Esophagus muscularis mucosa (tissue), 4 donors: Measurements from ENCODE around the gene LUC7L2. TPM values are rescaled to one million over a fixed set of nuclear protein-coding genes. Genes with fewer than 3 reads are reported as not detected.

Source experiments
- DNase-seq: peaks from one replicate; pipeline ENCODE4 v3.0.0-alpha.2; 2017; ENCODE audit errors: extremely low spot score
- H3K27ac ChIP-seq, 4 donors: fragments of 200-600 bp; sonication (generic); replicated peaks in 1 of 4; 1 replicate in 3 of 4; 2 replicates in 1 of 4; pipeline ENCODE4 v1.5.1; 2016 to 2019; ENCODE audit warnings: mild to moderate bottlenecking in 1 of 4
- H3K27me3 ChIP-seq, 4 donors: fragments of 200-600 bp; sonication (generic); one replicate each; pipeline versions ENCODE4 v1.5.1 to v1.6.0; 2016 to 2019
- H3K36me3 ChIP-seq, 4 donors: fragments of 200-600 bp; sonication (generic); one replicate each; pipeline ENCODE4 v1.5.1; 2016 to 2019
- H3K4me1 ChIP-seq, 4 donors: fragments of 200-600 bp; sonication (generic); one replicate each; pipeline ENCODE4 v1.5.1; 2016 to 2019
- H3K4me3 ChIP-seq, 4 donors: fragments of 200-600 bp; sonication (generic); 1 replicate in 2 of 4; 2 replicates in 2 of 4; pipeline ENCODE4 v1.5.1; 2016 to 2019; ENCODE audit warnings: mild to moderate bottlenecking in 4 of 4, moderate library complexity in 1 of 4
- H3K9me3 ChIP-seq, 4 donors: fragments of 200-600 bp; sonication (generic); 1 replicate in 3 of 4; 2 replicates in 1 of 4; pipeline ENCODE4 v1.5.1; 2016 to 2019
- CTCF ChIP-seq, 3 experiments: fragments of 200-600 bp in 2 of 3; fragments of 450-650 bp in 1 of 3; sonication (generic) in 2 of 3; IDR thresholded peaks; one replicate each; pipeline ENCODE4 v1.5.1; 2017 to 2019; ENCODE audit warnings: antibody characterized with exemption in 3 of 3, mild to moderate bottlenecking in 2 of 3, moderate library complexity in 1 of 3
- EP300 ChIP-seq: sonication (generic); formaldehyde crosslinking; IDR thresholded peaks from one replicate; pipeline ENCODE4 v1.6.1; 2017; ENCODE audit warnings: antibody characterized with exemption
- POLR2A ChIP-seq: fragments of 450-650 bp; IDR thresholded peaks from one replicate; pipeline ENCODE4 v1.6.1; 2017; ENCODE audit warnings: antibody characterized with exemption, moderate library complexity, mild to moderate bottlenecking, low read depth
- POLR2AphosphoS5 ChIP-seq, 2 donors: sonication (generic); formaldehyde crosslinking; IDR thresholded peaks; one replicate each; pipeline ENCODE4 v1.6.1; 2017; ENCODE audit warnings: antibody characterized with exemption in 2 of 2
- WGBS: methylation state at CpG from one replicate; pipeline ENCODE4 v1.1.5; 2018; 5-methylcytosine and 5-hydroxymethylcytosine counted together
- intact Hi-C: fragments of 100-400 bp; cut with DNase I; formaldehyde crosslinking; loops from one replicate; pipeline ENCODE4 v1.15.1; 2023
- total RNA-seq, 4 donors: library from RNA; depleted of rRNA; stranded (reverse); fragments of >200 nt; gene quantifications; one replicate each; pipeline versions ENCODE4 v1.1.0 to v1.2.1, GENCODE V29; 2016

LUC7L2 gene
- total RNA-seq, 4 donors from 2014 or later: 56.0 to 63.7 (median 58.3) TPM

- Histone ChIP-seq H3K27me3 (no peaks in the 10 kb centered on the region), H3K4me1 (peaks cover 27 to 41% (median 38%) of the 10 kb centered on the region in 4 donors), H3K9me3 (no peaks in the 10 kb centered on the region), H3K27ac (peak overlapping the region; percentile 97 to 100 (median 100)), H3K36me3 (no peaks in the 10 kb centered on the region), H3K4me3 (peak overlapping the region; percentile 78 to 100 (median 94))
- 3% methylated on average over 39 of the region's 39 CpGs for WGBS
- intact Hi-C loops: loop anchor here (2.0 kb wide), 1 partner anchor 16 kb away; no protein-coding TSS in a partner anchor
- peak; percentile 92 for DNase-seq
- no peak for TF ChIP-seq EP300
- no peak for TF ChIP-seq POLR2AphosphoS5 (IDR thresholded peaks at IDR 0.05)
- no peak for TF ChIP-seq POLR2A
- TF ChIP-seq CTCF (IDR thresholded peaks at IDR 0.05): no peak
Observed at GRCh38 chr7:139358541-139359365, 941 bp upstream of the LUC7L2 start.

GRCh38 chr7:139360210-139360947 lies 685 bp downstream of the LUC7L2 start:
- TF ChIP-seq CTCF (IDR thresholded peaks at IDR 0.05) (no peak), POLR2AphosphoS5 (IDR thresholded peaks at IDR 0.05) (peak; percentile 44 to 90), EP300 (no peak), POLR2A (peak; percentile 30)
- DNase-seq: peak; percentile 99
- 0% methylated on average over 23 of the region's 47 CpGs for WGBS
- Histone ChIP-seq H3K27ac (peak overlapping the region; percentile 97 to 100 (median 100)), H3K4me1 (peaks cover 35 to 56% (median 50%) of the 10 kb centered on the region in 4 donors), H3K9me3 (no peaks in the 10 kb centered on the region), H3K36me3 (peaks cover 0 to 1% (median 0%) of the 10 kb centered on the region in 4 donors), H3K27me3 (no peaks in the 10 kb centered on the region), H3K4me3 (peak overlapping the region; percentile 78 to 100 (median 94))
- intact Hi-C loops: no loop called here

GRCh38 chr7:139360948-139361307 lies 1.2 kb downstream of the LUC7L2 start:
- Histone ChIP-seq H3K9me3 (no peaks in the 10 kb centered on the region), H3K36me3 (peaks cover 0 to 6% (median 0%) of the 10 kb centered on the region in 4 donors), H3K4me3 (peak overlapping the region; percentile 78 to 100 (median 94)), H3K27me3 (no peaks in the 10 kb centered on the region), H3K27ac (peak overlapping the region; percentile 97 to 100 (median 100)), H3K4me1 (peaks cover 35 to 61% (median 56%) of the 10 kb centered on the region in 4 donors)
- no peak for TF ChIP-seq CTCF (IDR thresholded peaks at IDR 0.05)
- TF ChIP-seq POLR2AphosphoS5 (IDR thresholded peaks at IDR 0.05): no peak
- TF ChIP-seq POLR2A: no peak
- TF ChIP-seq EP300: no peak
- WGBS: 0% methylated on average over 2 of the region's 2 CpGs
- DNase-seq: no peak
- intact Hi-C loops: no loop called here

GRCh38 chr7:139361523-139361922 lies 1.8 kb downstream of the LUC7L2 start:
- peak overlapping the region in 3 of 4 donors; percentile 97 to 100 (median 99) for H3K27ac ChIP-seq
- no peak for DNase-seq
- H3K4me1 ChIP-seq: peaks cover 37 to 67% (median 59%) of the 10 kb centered on the region in 4 donors
- peak overlapping the region; percentile 78 to 100 (median 94) for H3K4me3 ChIP-seq
- WGBS: 20% methylated on average over 3 of the region's 3 CpGs
- H3K9me3 ChIP-seq: no peaks in the 10 kb centered on the region
- intact Hi-C loops: no loop called here
- H3K36me3 ChIP-seq: peaks cover 0 to 11% (median 0%) of the 10 kb centered on the region in 4 donors
- no peaks in the 10 kb centered on the region for H3K27me3 ChIP-seq
- TF ChIP-seq POLR2A (no peak), EP300 (no peak), CTCF (IDR thresholded peaks at IDR 0.05) (no peak), POLR2AphosphoS5 (IDR thresholded peaks at IDR 0.05) (no peak)
